Panc1 (cell line): ENCODE measurements around the gene NOS1AP. TPM values are rescaled to one million over a fixed set of nuclear protein-coding genes. Genes with fewer than 3 reads are reported as not detected.
"Not testable (repeated sequence)": the region's sequence is repeated elsewhere in the genome, so short reads cannot be mapped to it uniquely, and the experiment has no call there.

Experiments
- ATAC-seq: fragments of 200-7000 bp; cut with Tn5 transposase; 2 replicates; pipeline ENCODE4 v1.9.1; 2020; ENCODE audit warnings: mild to moderate bottlenecking, moderate library complexity
- BruUV-seq: library from RNA; stranded (reverse); fragments of 400-500 nt; replicated peaks from 2 replicates; lab custom pipeline; 2021; lab: Mats Ljungman, UMichigan
- CTCF ChIA-PET: fragments of 300-600 bp; sonication (Branson Sonifier 250); formaldehyde crosslinking; loops from one replicate; lab custom pipeline; 2022; ENCODE audit warnings: antibody characterized with exemption; lab: Charles Lee
- POLR2A ChIA-PET: fragments of 300-600 bp; sonication (Branson Sonifier 250); formaldehyde crosslinking; loops from one replicate; lab custom pipeline; 2022; ENCODE audit warnings: antibody characterized with exemption; lab: Charles Lee
- DNase-seq: peaks from one replicate; pipeline ENCODE4 v3.0.0-alpha.2; 2010; ENCODE audit warnings: low read depth, low spot score
- H3K27ac ChIP-seq: 2 replicates; pipeline ENCODE4 v1.5.1; 2011; ENCODE audit warnings: mild to moderate bottlenecking, low read length, inconsistent platforms
- H3K27me3 ChIP-seq: fragments of 200-500 bp; sonication (Bioruptor generic); 2 replicates; pipeline ENCODE4 v1.6.0; 2014; ENCODE audit warnings: low read length, inconsistent platforms; ENCODE audit not compliant: control insufficient read depth, insufficient read depth
- H3K36me3 ChIP-seq: fragments of 200-500 bp; sonication (Bioruptor generic); 2 replicates; pipeline ENCODE4 v1.5.1; 2014; ENCODE audit warnings: inconsistent platforms, mild to moderate bottlenecking, low read length, moderate library complexity; ENCODE audit not compliant: control insufficient read depth, insufficient read depth
- H3K4me1 ChIP-seq: 2 replicates; pipeline ENCODE4 v1.5.1; 2011; ENCODE audit warnings: inconsistent platforms, mild to moderate bottlenecking, low read length, moderate library complexity; ENCODE audit not compliant: control insufficient read depth, insufficient read depth
- H3K4me3 ChIP-seq, 2 experiments: 2 replicates each; pipeline ENCODE4 v1.5.1; 2011 to 2012; ENCODE audit warnings: low read depth in 2 of 2, low read length in 2 of 2, mild to moderate bottlenecking in 2 of 2, inconsistent platforms in 1 of 2, moderate library complexity in 1 of 2
- H3K9me3 ChIP-seq: fragments of 200-500 bp; sonication (Bioruptor generic); 2 replicates; pipeline ENCODE4 v1.5.1; 2014; ENCODE audit warnings: low read depth, mild to moderate bottlenecking, inconsistent platforms, low read length, moderate library complexity; ENCODE audit not compliant: control insufficient read depth, insufficient read depth
- CTCF ChIP-seq: fragments of 450-650 bp; IDR thresholded peaks from 2 replicates; pipeline ENCODE4 v1.5.1; 2017; ENCODE audit warnings: mild to moderate bottlenecking
- POLR2AphosphoS5 ChIP-seq: IDR thresholded peaks from 2 replicates; pipeline ENCODE4 v1.6.1; 2012; ENCODE audit warnings: mild to moderate bottlenecking, low read depth, low read length, moderate library complexity
- SIN3A ChIP-seq: IDR thresholded peaks from 2 replicates; pipeline ENCODE4 v1.6.1; 2012; ENCODE audit warnings: low read depth, mild to moderate bottlenecking, low read length, moderate library complexity, borderline replicate concordance; ENCODE audit not compliant: insufficient read depth
- TCF7L2 ChIP-seq: IDR thresholded peaks from 2 replicates; pipeline ENCODE4 v1.6.1; 2011; ENCODE audit warnings: mild to moderate bottlenecking, low read depth, low read length, inconsistent platforms
- in situ Hi-C: cut with HindIII; loops from 2 replicates; pipeline ENCODE4 v1.10.0; 2016; ENCODE audit warnings: low sequenced_read_pairs, low pct_unique_long_range_greater_than_20kb
- intact Hi-C: fragments of 100-400 bp; cut with micrococcal nuclease; formaldehyde crosslinking; loops from one replicate; pipeline ENCODE4 v1.10.0; 2022; ENCODE audit not compliant: unreplicated experiment
- microRNA-seq: library from miRNA; unstranded; fragments of <30 nt; microRNA quantifications from one replicate; pipeline ENCODE4 v1.1.0, GENCODE V29; 2020; ENCODE audit not compliant: unreplicated experiment
- total RNA-seq: library from RNA; stranded (reverse); gene quantifications from one replicate; pipeline ENCODE4 v1.2.1, GENCODE V29; 2021; ENCODE audit not compliant: unreplicated experiment
- TF ChIP-seq, protein P1 (sequence below), 2 experiments: IDR thresholded peaks; 2 replicates each; pipeline ENCODE4 v1.6.1; 2011 to 2012; ENCODE audit warnings: low read depth in 2 of 2, control low read depth in 1 of 2, low read length in 1 of 2, mild to moderate bottlenecking in 1 of 2, moderate library complexity in 1 of 2; ENCODE audit not compliant: insufficient read depth in 1 of 2

The NOS1AP gene
- total RNA-seq, 1 experiment from 2014 or later = 27.9 TPM

- Histone ChIP-seq H3K27me3 (no peaks in the 10 kb centered on the region), H3K36me3 (no peaks in the 10 kb centered on the region), H3K4me3 (no peak overlapping the region), H3K27ac (no peak overlapping the region), H3K9me3 (no peaks in the 10 kb centered on the region), H3K4me1 (no peaks in the 10 kb centered on the region)
- DNase-seq (no peak), ATAC-seq (no peak)
- POLR2A ChIA-PET = no interaction called here
- TF ChIP-seq CTCF (no peak), TCF7L2 (no peak), POLR2AphosphoS5 (no peak), SIN3A (no peak)
- TF ChIP-seq, protein P1, sequence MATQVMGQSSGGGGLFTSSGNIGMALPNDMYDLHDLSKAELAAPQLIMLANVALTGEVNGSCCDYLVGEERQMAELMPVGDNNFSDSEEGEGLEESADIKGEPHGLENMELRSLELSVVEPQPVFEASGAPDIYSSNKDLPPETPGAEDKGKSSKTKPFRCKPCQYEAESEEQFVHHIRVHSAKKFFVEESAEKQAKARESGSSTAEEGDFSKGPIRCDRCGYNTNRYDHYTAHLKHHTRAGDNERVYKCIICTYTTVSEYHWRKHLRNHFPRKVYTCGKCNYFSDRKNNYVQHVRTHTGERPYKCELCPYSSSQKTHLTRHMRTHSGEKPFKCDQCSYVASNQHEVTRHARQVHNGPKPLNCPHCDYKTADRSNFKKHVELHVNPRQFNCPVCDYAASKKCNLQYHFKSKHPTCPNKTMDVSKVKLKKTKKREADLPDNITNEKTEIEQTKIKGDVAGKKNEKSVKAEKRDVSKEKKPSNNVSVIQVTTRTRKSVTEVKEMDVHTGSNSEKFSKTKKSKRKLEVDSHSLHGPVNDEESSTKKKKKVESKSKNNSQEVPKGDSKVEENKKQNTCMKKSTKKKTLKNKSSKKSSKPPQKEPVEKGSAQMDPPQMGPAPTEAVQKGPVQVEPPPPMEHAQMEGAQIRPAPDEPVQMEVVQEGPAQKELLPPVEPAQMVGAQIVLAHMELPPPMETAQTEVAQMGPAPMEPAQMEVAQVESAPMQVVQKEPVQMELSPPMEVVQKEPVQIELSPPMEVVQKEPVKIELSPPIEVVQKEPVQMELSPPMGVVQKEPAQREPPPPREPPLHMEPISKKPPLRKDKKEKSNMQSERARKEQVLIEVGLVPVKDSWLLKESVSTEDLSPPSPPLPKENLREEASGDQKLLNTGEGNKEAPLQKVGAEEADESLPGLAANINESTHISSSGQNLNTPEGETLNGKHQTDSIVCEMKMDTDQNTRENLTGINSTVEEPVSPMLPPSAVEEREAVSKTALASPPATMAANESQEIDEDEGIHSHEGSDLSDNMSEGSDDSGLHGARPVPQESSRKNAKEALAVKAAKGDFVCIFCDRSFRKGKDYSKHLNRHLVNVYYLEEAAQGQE (IDR thresholded peaks at IDR 0.05; ENCODE audit: insufficient read depth in 1 of 2, low read depth in 2 of 2, low read length in 1 of 2) = no peak
- no TSS peak for BruUV-seq
- intact Hi-C loops = no loop called here
- CTCF ChIA-PET = no interaction called here
- in situ Hi-C loops = no loop called here
Measured at GRCh38 chr1:162417650-162418049, 348.2 kb downstream of the NOS1AP start.

- ChIA-PET POLR2A (interaction anchor here (0.6 kb wide), 2 partner anchors 19 to 29 kb away, joined by 3 to 5 read pairs; no protein-coding TSS in a partner anchor), CTCF (interaction anchor here (0.6 kb wide), 1 partner anchor 382 kb away, joined by 3 read pairs; no protein-coding TSS in a partner anchor)
- ATAC-seq, H3K27ac ChIP-seq, DNase-seq, in situ Hi-C loops, intact Hi-C loops, H3K4me1 ChIP-seq, H3K9me3 ChIP-seq, BruUV-seq, H3K4me3 ChIP-seq, H3K27me3 ChIP-seq, H3K36me3 ChIP-seq: not testable (repeated sequence)
Measured at GRCh38 chr1:162418584-162418983, 349.1 kb downstream of the NOS1AP start.

GRCh38 chr1:162419450-162419931, 350.0 kb downstream of the NOS1AP start:
- ATAC-seq, BruUV-seq, intact Hi-C loops, DNase-seq, H3K4me1 ChIP-seq, H3K27ac ChIP-seq, H3K27me3 ChIP-seq, H3K36me3 ChIP-seq, in situ Hi-C loops, H3K4me3 ChIP-seq, H3K9me3 ChIP-seq, CTCF ChIA-PET: not testable (repeated sequence)
- POLR2A ChIA-PET = interaction anchor here (0.6 kb wide), 1 partner anchor 30 kb away, joined by 3 read pairs; no protein-coding TSS in a partner anchor

Small RNA genes lying within 50 kb of the gene (microRNA-seq; reads per million reads assigned to microRNA genes)
- gene MIR4654 (1.3 reads per million), gene MIR556 (103 reads per million, percentile 56 among the genes with 10 or more reads in this experiment)

Other genes starting within 250 kb of the NOS1AP start
- 1.5 TPM for gene OLFML2B, start 45.8 kb upstream of the NOS1AP start, total RNA-seq